Activated naive CD4-positive, alpha-beta T cell (primary cell): ENCODE measurements around the gene FGF13.

Experiments
- DNase-seq, 4 experiments: peaks; one replicate each; lab custom pipeline; 2025; lab: John Stamatoyannopoulos, UW

The FGF13 gene

GRCh38 chrX:138711399-138712347, at the start of gene FGF13:
FGF13 (minus strand) TSS chrX:138711717; CDS start chrX:138711003, 714 bp downstream.
- no peak for DNase-seq

- no peak for DNase-seq
Observed at GRCh38 chrX:138759217-138759943, 47.9 kb upstream of the FGF13 start.

- DNase-seq = no peak
Observed at GRCh38 chrX:138756234-138756633, 44.7 kb upstream of the FGF13 start.

GRCh38 chrX:138754861-138755260, 43.3 kb upstream of the FGF13 start:
- DNase-seq = no peak

- DNase-seq = no peak
Observed at GRCh38 chrX:138748480-138748879, 37.0 kb upstream of the FGF13 start.

- DNase-seq = no peak
Observed at GRCh38 chrX:138745196-138745595, 33.7 kb upstream of the FGF13 start.

GRCh38 chrX:138742217-138742616, 30.7 kb upstream of the FGF13 start:
- no peak for DNase-seq

- no peak for DNase-seq
Observed at GRCh38 chrX:138740341-138740740, 28.8 kb upstream of the FGF13 start.

GRCh38 chrX:138723301-138723700, 11.8 kb upstream of the FGF13 start:
- DNase-seq = no peak

GRCh38 chrX:138719396-138719795, 7.9 kb upstream of the FGF13 start:
- no peak for DNase-seq

GRCh38 chrX:138718941-138719340, 7.4 kb upstream of the FGF13 start:
- no peak for DNase-seq

- no peak for DNase-seq
Observed at GRCh38 chrX:138710866-138711341, 613 bp downstream of the FGF13 start.

- no peak for DNase-seq
Observed at GRCh38 chrX:138709886-138710791, 1.4 kb downstream of the FGF13 start.

- DNase-seq = no peak
Observed at GRCh38 chrX:138708268-138708667, 3.2 kb downstream of the FGF13 start.

GRCh38 chrX:138704596-138704995, 6.9 kb downstream of the FGF13 start:
- DNase-seq = no peak

- no peak for DNase-seq
Observed at GRCh38 chrX:138704101-138704500, 7.4 kb downstream of the FGF13 start.

GRCh38 chrX:138692591-138692990, 18.9 kb downstream of the FGF13 start:
- DNase-seq = no peak

- DNase-seq = no peak
Observed at GRCh38 chrX:138691186-138691585, 20.3 kb downstream of the FGF13 start.

- no peak for DNase-seq
Observed at GRCh38 chrX:138690591-138690990, 20.9 kb downstream of the FGF13 start.

GRCh38 chrX:138683600-138683999, 27.9 kb downstream of the FGF13 start:
- DNase-seq = no peak

GRCh38 chrX:138669693-138670092, 41.8 kb downstream of the FGF13 start:
- DNase-seq = no peak

GRCh38 chrX:138664466-138664865, 47.1 kb downstream of the FGF13 start:
- DNase-seq = no peak
